Measurements from ENCODE around the gene GJB1. TPM values are rescaled to one million over a fixed set of nuclear protein-coding genes. Genes with fewer than 3 reads are reported as not detected.
"Not testable (repeated sequence)": the region's sequence is repeated elsewhere in the genome, so short reads cannot be mapped to it uniquely, and the experiment has no call there.

Gene GJB1
- polyA plus RNA-seq, 3 donors from 2014 or later: not detected

- Mint-ChIP-seq H3K27me3 (ENCODE audit: low read depth in 3 of 3) (peaks cover 6 to 19% (median 15%) of the 10 kb centered on the region in 3 donors), H3K4me1 (peaks cover 16 to 19% of the 10 kb centered on the region in 2 donors), H3K9me3 (no peaks in the 10 kb centered on the region), H3K27ac (peak overlapping the region; percentile 66 to 98 (median 90)), H3K36me3 (peaks cover 0 to 4% (median 0%) of the 10 kb centered on the region in 3 donors), H3K4me3 (peak overlapping the region; percentile 89 to 93 (median 92))
- DNase-seq: peak; percentile 19 to 35 (median 27)
These were observed 30.4 kb downstream of the GJB1 start for GRCh38 chrX:71253253-71254091.

DNA sequence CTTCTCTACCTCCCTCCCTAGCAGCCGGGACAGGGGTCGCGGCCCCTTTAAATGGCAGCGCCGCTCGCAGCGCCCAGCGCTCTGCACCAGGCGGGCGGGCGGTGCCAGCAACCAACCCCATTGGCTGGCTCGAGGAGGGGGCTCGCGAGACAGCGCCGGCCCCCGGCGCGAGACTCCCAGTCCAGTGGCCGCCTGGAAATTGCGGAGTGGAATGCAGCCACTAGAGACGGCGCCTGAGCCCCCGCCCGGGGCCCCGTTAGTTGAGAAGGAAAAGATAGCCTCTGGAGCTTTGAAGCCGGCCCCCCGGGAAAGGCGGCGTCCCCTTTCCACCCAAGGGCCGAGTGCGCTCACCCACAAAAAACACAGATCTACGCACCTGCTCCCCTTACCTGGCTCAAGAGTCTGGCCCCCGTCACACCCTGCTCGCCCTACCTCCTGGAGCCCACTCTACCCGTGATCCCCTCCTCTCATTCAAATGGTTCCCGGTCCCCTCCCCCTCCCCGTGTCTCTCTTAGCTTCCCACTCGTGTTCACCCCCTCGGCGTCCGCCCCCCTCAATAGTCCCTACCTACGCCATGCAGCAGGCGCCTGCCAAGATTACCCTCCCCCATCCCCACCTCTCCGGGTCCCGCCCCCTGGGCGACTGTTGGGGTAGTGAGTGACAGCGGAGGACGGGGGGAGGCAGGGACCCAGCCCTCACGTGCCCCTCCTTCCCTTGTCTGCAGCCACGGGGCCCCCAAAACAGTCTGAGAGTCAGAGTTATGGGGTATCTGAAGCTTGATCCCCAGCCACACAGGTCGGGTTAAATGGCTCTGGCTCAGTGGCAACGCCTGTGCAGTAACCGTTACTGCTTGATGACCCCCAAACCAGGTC, 31.3 kb downstream of the GJB1 start, which contains the start of gene ZMYM3:
Gene ZMYM3, minus strand, starts transcription at position 49 of the 872 bp plus-strand sequence. CDS start 885 bp downstream, outside the sequence.
- H3K4me1 Mint-ChIP-seq: peaks cover 16 to 19% of the 10 kb centered on the region in 2 donors
- H3K27ac Mint-ChIP-seq: peak within 1 kb of the TSS; percentile 85 to 98 (median 92)
- H3K4me3 Mint-ChIP-seq: peak within 1 kb of the TSS; percentile 89 to 93 (median 92)
- no peaks in the 10 kb centered on the region for H3K9me3 Mint-ChIP-seq
- peak; percentile 81 to 83 (median 82) for DNase-seq
- H3K36me3 Mint-ChIP-seq: peaks cover 0 to 4% (median 0%) of the 10 kb centered on the region in 3 donors
- H3K27me3 Mint-ChIP-seq (ENCODE audit: low read depth in 3 of 3): peaks cover 6 to 19% (median 15%) of the 10 kb centered on the region in 3 donors

DNA sequence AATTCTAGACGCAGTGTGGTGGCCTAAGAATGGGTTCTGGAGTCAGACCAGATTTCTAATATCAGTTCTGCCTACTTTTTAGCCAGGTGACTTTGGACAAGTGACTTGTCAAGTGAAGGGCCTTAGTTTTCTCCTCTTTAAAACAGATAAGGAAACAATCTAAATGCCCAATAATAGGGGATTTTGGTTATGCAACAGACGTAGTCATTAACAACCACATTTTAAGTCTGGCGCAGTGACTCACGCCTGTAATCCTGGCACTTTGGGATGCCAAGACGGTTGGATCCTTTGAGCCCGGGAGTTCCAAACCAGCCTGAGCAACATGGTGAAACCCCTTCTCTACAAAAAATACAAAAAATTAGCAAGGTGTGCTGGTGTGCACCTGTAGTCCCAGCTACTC, 33.0 kb downstream of the GJB1 start:
- Mint-ChIP-seq H3K9me3 (no peaks in the 10 kb centered on the region), H3K4me1 (peaks cover 16 to 19% of the 10 kb centered on the region in 2 donors), H3K27me3 (ENCODE audit: low read depth in 3 of 3) (peaks cover 6 to 16% (median 15%) of the 10 kb centered on the region in 3 donors), H3K4me3 (peak overlapping the region in 3 of 5 donors; percentile 89 to 93 (median 91)), H3K27ac (peak overlapping the region in 5 of 6 donors; percentile 65 to 95 (median 92)), H3K36me3 (no peaks in the 10 kb centered on the region)
- DNase-seq: no peak

DNA sequence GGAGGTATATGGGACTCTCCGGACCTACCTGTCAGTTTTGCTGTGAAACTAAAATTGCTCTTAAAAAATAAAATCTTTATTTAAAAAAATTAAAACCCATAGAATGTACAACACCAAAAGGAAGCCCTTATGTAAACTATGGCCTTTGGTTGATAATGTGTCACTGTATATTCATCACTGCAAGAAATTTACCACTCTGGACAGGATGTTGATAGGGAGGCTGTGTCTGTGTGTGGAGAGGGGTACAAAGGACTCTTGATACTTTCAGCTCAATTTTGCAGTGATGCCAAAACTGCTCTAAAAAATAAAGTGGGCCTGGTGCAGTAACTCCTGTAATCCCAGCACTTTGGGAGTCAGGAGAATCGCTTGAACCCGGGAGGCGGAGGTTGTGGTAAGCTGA, 33.8 kb downstream of the GJB1 start:
- Mint-ChIP-seq H3K36me3 (no peaks in the 10 kb centered on the region), H3K4me3 (no peak overlapping the region), H3K27ac (no peak overlapping the region), H3K4me1 (peaks cover 14 to 19% of the 10 kb centered on the region in 2 donors), H3K27me3 (ENCODE audit: low read depth in 3 of 3) (peaks cover 6 to 16% (median 15%) of the 10 kb centered on the region in 3 donors), H3K9me3 (no peaks in the 10 kb centered on the region)
- no peak for DNase-seq

GRCh38 chrX:71268624-71269023, 45.6 kb downstream of the GJB1 start:
- not testable (repeated sequence) for H3K4me1 Mint-ChIP-seq; DNase-seq; H3K27ac Mint-ChIP-seq; H3K27me3 Mint-ChIP-seq (ENCODE audit: low read depth in 3 of 3); H3K4me3 Mint-ChIP-seq; H3K9me3 Mint-ChIP-seq
- peaks cover 0 to 10% (median 0%) of the 10 kb centered on the region in 3 donors for H3K36me3 Mint-ChIP-seq

GRCh38 chrX:71269801-71270395, 46.9 kb downstream of the GJB1 start:
- H3K27ac Mint-ChIP-seq: no peak overlapping the region
- H3K4me3 Mint-ChIP-seq: no peak overlapping the region
- DNase-seq: no peak
- no peaks in the 10 kb centered on the region for H3K27me3 Mint-ChIP-seq (ENCODE audit: low read depth in 3 of 3)
- H3K4me1 Mint-ChIP-seq: no peaks in the 10 kb centered on the region
- H3K36me3 Mint-ChIP-seq: peaks cover 0 to 10% (median 0%) of the 10 kb centered on the region in 3 donors
- H3K9me3 Mint-ChIP-seq: peaks cover 0 to 1% (median 0%) of the 10 kb centered on the region in 6 donors

DNA sequence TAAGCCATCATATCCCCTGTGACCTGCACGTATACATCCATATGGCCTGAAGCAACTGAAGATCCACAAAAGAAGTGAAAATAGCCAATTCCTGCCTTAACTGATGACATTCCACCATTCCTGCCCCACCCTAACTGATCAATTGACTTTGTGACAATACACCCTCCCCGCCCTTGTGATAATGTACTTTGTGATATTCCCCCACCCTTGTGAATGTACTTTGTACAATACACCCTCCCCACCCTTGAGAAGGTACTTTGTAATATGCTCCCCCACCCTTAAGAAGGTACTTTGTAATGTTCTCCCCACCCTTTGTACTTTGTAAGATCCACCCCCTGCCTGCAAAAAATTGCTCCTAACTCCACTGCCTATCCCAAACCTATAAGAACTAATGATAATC, 49.3 kb downstream of the GJB1 start:
- peak overlapping the region in 1 of 6 donors; percentile 78 for H3K27ac Mint-ChIP-seq
- not testable (repeated sequence) for H3K4me3 Mint-ChIP-seq; DNase-seq; H3K36me3 Mint-ChIP-seq; H3K27me3 Mint-ChIP-seq (ENCODE audit: low read depth in 3 of 3); H3K4me1 Mint-ChIP-seq; H3K9me3 Mint-ChIP-seq

Other genes starting within 250 kb of the GJB1 start
- 1 to 10 TPM; 5.3 to 9.2 (median 5.9) TPM for gene SNX12, start 154.9 kb upstream of the GJB1 start, polyA plus RNA-seq
- 1 to 10 TPM; 1.8 to 6.5 (median 2.9) TPM for gene FOXO4, start 127.4 kb upstream of the GJB1 start, polyA plus RNA-seq
- 10 to 100 TPM in 1 of 3 donors, 1 to 10 TPM in 1, not detected in 1; 5.6 to 15.2 TPM for gene CXorf65, start 116.5 kb upstream of the GJB1 start, polyA plus RNA-seq
- gene IL2RG, start 111.6 kb upstream of the GJB1 start, polyA plus RNA-seq: 1,000 to 10,000 TPM; 1,102 to 1,755 (median 1,598) TPM
- gene MED12, start 104.6 kb upstream of the GJB1 start, polyA plus RNA-seq: 10 to 100 TPM in 1 of 3 donors, 1 to 10 TPM in 1, not detected in 1; 8.6 to 21.5 TPM
- gene NLGN3, start 78.4 kb upstream of the GJB1 start, polyA plus RNA-seq: under 1 TPM in 2 of 3 donors, not detected in 1; 0.07 to 0.08 TPM
- gene ZMYM3, start 30.9 kb downstream of the GJB1 start, polyA plus RNA-seq: 1 to 10 TPM; 3.0 to 5.6 (median 5.0) TPM
- gene NONO, start 60.4 kb downstream of the GJB1 start, polyA plus RNA-seq: 100 to 1,000 TPM; 150 to 230 (median 188) TPM
- gene ITGB1BP2, start 78.5 kb downstream of the GJB1 start, polyA plus RNA-seq: not detected
- 10 to 100 TPM in 1 of 3 donors, 1 to 10 TPM in 2; 3.0 to 10.9 (median 3.3) TPM for gene TAF1, start 143.1 kb downstream of the GJB1 start, polyA plus RNA-seq